ENCODE data around the gene FXYD1.
"Not testable (repeated sequence)": the region's sequence is repeated elsewhere in the genome, so short reads cannot be mapped to it uniquely, and the experiment has no call there.

FXYD1 gene

DNA sequence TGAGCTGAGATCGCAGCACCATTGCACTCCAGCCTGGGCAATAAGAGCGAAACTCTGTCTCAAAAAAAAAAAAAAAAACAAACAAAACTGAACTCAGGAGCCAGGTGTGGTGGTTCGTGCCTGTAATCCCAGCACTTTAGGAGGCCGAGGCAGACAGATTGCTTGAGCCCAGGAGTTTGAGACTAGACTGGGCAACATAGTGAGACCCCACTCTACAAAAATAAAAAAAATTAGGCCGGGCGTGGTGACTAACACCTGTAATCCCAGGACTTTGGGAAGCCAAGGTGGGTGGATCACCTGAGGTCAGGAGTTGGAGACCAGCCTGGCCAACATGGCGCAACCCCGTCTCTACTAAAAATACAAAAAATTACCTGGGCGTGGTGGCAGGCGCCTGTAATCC lies 36.7 kb upstream of the FXYD1 start:
- H3K4me3 Mint-ChIP-seq, H3K4me1 Mint-ChIP-seq, H3K27ac Mint-ChIP-seq, H3K36me3 Mint-ChIP-seq, H3K27me3 Mint-ChIP-seq, DNase-seq, CTCF ChIA-PET, H3K9me3 Mint-ChIP-seq: not testable (repeated sequence)

DNA sequence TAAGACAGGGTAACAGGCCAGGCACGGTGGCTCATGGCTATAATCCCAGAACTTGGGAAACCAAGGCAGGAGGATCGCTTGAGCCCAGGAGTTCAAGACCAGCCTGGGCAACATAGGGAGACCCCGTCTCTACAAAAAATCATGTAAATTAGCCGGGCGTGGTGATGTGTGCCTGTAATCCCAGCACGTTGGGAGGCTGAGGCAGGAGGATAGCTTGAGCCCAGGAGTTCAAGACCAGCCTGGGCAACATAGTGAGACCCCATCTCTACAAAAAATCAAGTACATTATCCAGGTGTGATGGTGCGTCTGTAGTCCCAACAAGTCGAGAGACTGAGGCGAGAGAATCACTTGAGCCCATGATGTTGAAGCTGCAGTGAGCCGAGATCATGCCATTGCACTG lies 35.0 kb upstream of the FXYD1 start:
- H3K27ac Mint-ChIP-seq, H3K4me3 Mint-ChIP-seq, H3K27me3 Mint-ChIP-seq, CTCF ChIA-PET, DNase-seq, H3K36me3 Mint-ChIP-seq, H3K4me1 Mint-ChIP-seq: not testable (repeated sequence)
- H3K9me3 Mint-ChIP-seq: peaks cover 12% of the 10 kb centered on the region

- no peaks in the 10 kb centered on the region for H3K36me3 Mint-ChIP-seq
- no peak overlapping the region for H3K4me3 Mint-ChIP-seq
- DNase-seq: no peak
- CTCF ChIA-PET: no interaction called here
- no peak overlapping the region for H3K27ac Mint-ChIP-seq
- H3K9me3 Mint-ChIP-seq: peaks cover 12% of the 10 kb centered on the region
- H3K27me3 Mint-ChIP-seq: peaks cover 6% of the 10 kb centered on the region
- H3K4me1 Mint-ChIP-seq: no peaks in the 10 kb centered on the region
Measured at GRCh38 chr19:35104361-35104760, 34.3 kb upstream of the FXYD1 start.

DNA sequence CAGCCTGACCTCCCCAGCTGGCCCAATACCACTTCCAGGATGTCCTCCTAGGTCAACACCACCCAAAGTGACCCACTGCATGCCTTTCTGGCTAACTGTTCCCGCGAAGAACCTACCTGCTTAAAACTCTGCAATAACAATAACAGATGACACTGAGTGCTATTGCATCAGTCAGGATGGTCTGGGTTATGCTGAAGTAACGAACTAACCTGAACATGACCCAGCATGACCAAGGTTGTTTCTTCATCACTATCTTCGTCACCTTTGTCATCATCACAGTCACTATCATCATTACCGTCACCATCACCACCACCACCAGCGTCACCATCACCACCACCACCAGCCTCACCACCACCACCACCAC lies 33.6 kb upstream of the FXYD1 start:
- H3K9me3 Mint-ChIP-seq: peaks cover 12% of the 10 kb centered on the region
- DNase-seq: no peak
- CTCF ChIA-PET: no interaction called here
- H3K27ac Mint-ChIP-seq: no peak overlapping the region
- no peaks in the 10 kb centered on the region for H3K36me3 Mint-ChIP-seq
- no peaks in the 10 kb centered on the region for H3K4me1 Mint-ChIP-seq
- peaks cover 12% of the 10 kb centered on the region for H3K27me3 Mint-ChIP-seq
- H3K4me3 Mint-ChIP-seq: no peak overlapping the region

DNA sequence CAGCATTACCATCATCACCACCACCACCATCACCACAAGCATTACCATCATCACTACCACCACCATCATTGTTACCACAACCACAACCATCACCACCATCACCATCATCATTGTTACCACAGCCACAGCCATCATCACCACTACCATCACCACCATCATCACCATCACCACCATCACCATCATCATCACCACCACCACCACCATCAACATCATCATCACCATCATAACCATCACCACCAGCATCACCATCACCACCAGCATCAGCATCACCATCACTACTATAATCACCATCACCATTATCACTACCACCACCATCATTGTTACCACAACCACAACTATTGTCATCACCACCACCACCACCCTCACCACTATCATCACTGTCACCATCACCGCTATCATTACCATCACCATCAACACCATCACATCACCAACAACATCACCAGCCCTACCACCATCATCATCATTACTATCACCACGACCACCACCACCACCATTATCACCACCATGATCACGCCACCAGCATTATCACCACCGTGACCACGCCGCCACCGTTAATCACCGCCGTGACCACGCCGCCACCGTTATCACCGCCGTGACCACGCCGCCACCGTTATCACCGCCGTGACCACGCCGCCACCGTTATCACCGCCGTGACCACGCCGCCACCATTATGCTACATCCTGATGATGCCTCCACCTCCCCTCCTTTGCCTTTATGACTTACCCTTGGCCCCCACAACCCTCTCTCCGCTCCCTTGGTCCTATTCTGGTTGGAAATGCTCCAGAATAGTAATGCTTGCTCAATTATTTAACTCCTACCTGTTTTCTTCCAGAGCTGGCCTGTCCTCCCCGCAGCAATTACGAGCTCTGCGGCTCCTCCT lies 33.0 kb upstream of the FXYD1 start:
- H3K27ac Mint-ChIP-seq: peak overlapping the region; percentile 64
- DNase-seq: no peak
- CTCF ChIA-PET: interaction anchor here (1.2 kb wide), 1 partner anchor 19 kb away, joined by 3 read pairs; no protein-coding TSS in a partner anchor
- H3K36me3 Mint-ChIP-seq: no peaks in the 10 kb centered on the region
- H3K4me3 Mint-ChIP-seq: no peak overlapping the region
- H3K27me3 Mint-ChIP-seq: peaks cover 12% of the 10 kb centered on the region
- H3K9me3 Mint-ChIP-seq: peaks cover 12% of the 10 kb centered on the region
- no peaks in the 10 kb centered on the region for H3K4me1 Mint-ChIP-seq

DNA sequence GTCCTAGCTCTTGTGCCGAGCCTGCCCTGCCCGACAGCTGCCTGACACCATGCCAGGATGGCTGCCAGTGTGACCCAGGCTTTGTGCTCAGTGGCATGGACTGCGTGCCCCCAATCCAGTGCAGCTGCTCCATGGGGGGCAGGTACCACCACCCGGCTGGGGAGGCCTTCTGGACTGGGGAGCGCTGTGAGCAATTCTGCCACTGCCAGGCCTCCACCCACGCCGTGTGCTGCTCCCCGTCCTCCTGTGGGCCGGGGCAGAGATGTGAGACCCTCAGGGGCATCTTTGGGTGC lies 32.4 kb upstream of the FXYD1 start:
- Mint-ChIP-seq H3K27ac (peak overlapping the region; percentile 64), H3K4me1 (no peaks in the 10 kb centered on the region), H3K9me3 (peaks cover 12% of the 10 kb centered on the region), H3K4me3 (no peak overlapping the region), H3K36me3 (no peaks in the 10 kb centered on the region), H3K27me3 (peaks cover 12% of the 10 kb centered on the region)
- no peak for DNase-seq
- CTCF ChIA-PET: interaction anchor here (1.2 kb wide), 2 partner anchors 20 to 31 kb away, joined by 3 read pairs; no protein-coding TSS in a partner anchor

GRCh38 chr19:35106898-35107541 lies 31.6 kb upstream of the FXYD1 start:
- CTCF ChIA-PET: interaction anchor here (1.2 kb wide), 2 partner anchors 20 to 30 kb away, joined by 3 read pairs; no protein-coding TSS in a partner anchor
- H3K36me3 Mint-ChIP-seq: no peaks in the 10 kb centered on the region

GRCh38 chr19:35107545-35107944 lies 31.1 kb upstream of the FXYD1 start:
- Mint-ChIP-seq H3K36me3 (no peaks in the 10 kb centered on the region), H3K4me3 (no peak overlapping the region), H3K27ac (no peak overlapping the region), H3K4me1 (no peaks in the 10 kb centered on the region), H3K27me3 (peaks cover 12% of the 10 kb centered on the region), H3K9me3 (peaks cover 12% of the 10 kb centered on the region)
- CTCF ChIA-PET: interaction anchor here (1.2 kb wide), 1 partner anchor 30 kb away, joined by 3 read pairs; no protein-coding TSS in a partner anchor
- no peak for DNase-seq

More at GRCh38 chr19:35106898-35107541, 31.6 kb upstream of the FXYD1 start:
- peaks cover 12% of the 10 kb centered on the region for H3K9me3 Mint-ChIP-seq
- peaks cover 12% of the 10 kb centered on the region for H3K27me3 Mint-ChIP-seq
- H3K27ac Mint-ChIP-seq: no peak overlapping the region
- DNase-seq: no peak
- H3K4me1 Mint-ChIP-seq: no peaks in the 10 kb centered on the region
- H3K4me3 Mint-ChIP-seq: no peak overlapping the region

DNA sequence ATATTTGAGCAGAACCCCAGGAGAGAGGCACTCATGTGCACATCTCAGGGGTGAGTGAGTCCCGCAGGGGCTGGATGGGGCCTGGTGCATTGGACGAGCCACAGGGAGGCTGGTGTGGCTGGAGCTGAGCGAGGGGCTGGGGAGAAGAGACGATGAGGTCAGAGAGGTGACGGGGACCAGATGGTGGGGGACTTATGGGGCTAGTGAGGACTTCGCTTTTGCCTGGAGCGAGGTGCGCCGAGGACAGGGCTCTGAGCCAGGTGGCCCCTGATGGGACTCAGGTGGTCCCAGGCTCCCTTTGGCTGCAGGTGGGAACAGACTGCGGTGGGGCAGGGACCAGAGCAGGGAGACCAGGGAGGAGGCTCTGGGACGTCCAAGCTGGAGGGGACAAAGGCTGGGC lies 29.9 kb upstream of the FXYD1 start:
- CTCF ChIA-PET: no interaction called here
- Mint-ChIP-seq H3K4me3 (no peak overlapping the region), H3K27me3 (peaks cover 15% of the 10 kb centered on the region), H3K9me3 (peaks cover 12% of the 10 kb centered on the region), H3K27ac (no peak overlapping the region), H3K36me3 (no peaks in the 10 kb centered on the region), H3K4me1 (no peaks in the 10 kb centered on the region)
- no peak for DNase-seq

- Mint-ChIP-seq H3K4me3 (no peak overlapping the region), H3K27ac (no peak overlapping the region), H3K36me3 (no peaks in the 10 kb centered on the region), H3K27me3 (peaks cover 18% of the 10 kb centered on the region), H3K4me1 (peaks cover 2% of the 10 kb centered on the region), H3K9me3 (peaks cover 12% of the 10 kb centered on the region)
- CTCF ChIA-PET: no interaction called here
- no peak for DNase-seq
Measured at GRCh38 chr19:35109395-35110112, 29.1 kb upstream of the FXYD1 start.

DNA sequence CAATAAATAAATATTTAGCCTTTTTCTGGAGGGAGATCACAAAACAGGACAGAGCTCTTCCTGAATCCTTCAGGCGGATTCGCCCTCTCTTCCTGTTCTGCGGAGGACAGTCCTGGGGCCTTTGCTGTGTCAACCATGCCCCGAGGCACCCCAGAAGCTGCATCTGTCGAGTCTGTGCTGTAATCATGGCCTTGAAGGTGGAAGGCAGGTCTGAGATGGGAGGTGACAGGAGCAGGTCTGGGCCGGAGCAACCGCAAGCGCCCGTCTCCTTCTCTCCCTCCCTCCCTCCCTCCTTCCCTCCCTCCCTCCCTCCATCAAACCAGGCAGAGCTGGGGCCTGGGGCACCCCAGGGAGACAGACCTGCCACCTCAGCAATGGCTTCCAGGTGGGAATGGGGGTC lies 27.6 kb upstream of the FXYD1 start:
- CTCF ChIA-PET: interaction anchor here (1.0 kb wide), 1 partner anchor 8 kb away, joined by 3 read pairs; no protein-coding TSS in a partner anchor
- DNase-seq: no peak
- Mint-ChIP-seq H3K4me1 (peaks cover 9% of the 10 kb centered on the region), H3K27me3 (peaks cover 26% of the 10 kb centered on the region), H3K4me3 (no peak overlapping the region), H3K9me3 (peaks cover 11% of the 10 kb centered on the region), H3K27ac (no peak overlapping the region), H3K36me3 (no peaks in the 10 kb centered on the region)

DNA sequence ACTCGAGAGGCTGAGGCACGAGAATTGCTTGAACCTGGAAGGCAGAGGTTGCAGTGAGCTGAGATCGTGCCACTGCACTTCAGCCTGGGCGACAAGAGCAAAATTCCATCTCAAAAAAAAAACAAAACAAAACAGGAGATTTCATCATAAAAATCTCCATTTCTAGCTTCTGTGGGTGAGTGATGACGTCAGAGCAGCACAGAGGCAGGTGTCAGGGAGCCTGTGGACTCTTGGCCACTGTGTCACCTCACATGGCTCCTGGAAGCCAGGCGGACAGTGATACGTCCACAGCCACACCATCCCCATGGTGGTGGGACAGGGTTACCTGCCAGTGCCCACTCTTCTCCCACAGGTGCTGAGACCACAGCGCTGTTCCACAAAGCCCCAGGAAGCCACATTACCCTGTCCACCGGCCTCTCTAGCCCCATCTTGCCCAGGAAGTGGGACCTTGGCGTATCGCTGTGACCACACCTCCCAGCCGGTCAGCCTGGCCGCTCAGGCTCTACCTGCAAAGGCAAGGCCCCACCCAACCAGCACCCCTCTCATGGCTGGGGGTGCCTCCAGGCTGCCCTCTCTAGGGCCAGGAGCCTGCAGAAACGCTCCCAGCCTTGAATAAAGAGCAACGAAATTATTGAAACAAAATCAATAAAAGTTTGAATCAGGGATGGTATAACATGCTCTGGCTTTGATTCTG lies 25.5 kb upstream of the FXYD1 start:
- no peak overlapping the region for H3K27ac Mint-ChIP-seq
- H3K4me1 Mint-ChIP-seq: peaks cover 9% of the 10 kb centered on the region
- DNase-seq: no peak
- H3K9me3 Mint-ChIP-seq: no peaks in the 10 kb centered on the region
- H3K27me3 Mint-ChIP-seq: peaks cover 38% of the 10 kb centered on the region
- H3K36me3 Mint-ChIP-seq: no peaks in the 10 kb centered on the region
- CTCF ChIA-PET: no interaction called here
- no peak overlapping the region for H3K4me3 Mint-ChIP-seq

- CTCF ChIA-PET: interaction anchor here (0.6 to 3.9 kb wide), 5 partner anchors 10 to 141 kb away, joined by 3 to 24 read pairs (median 7); partner anchors contain the start of gene LGI4
Measured at GRCh38 chr19:35114353-35115176, 24.1 kb upstream of the FXYD1 start.

More at GRCh38 chr19:35114353-35115176, 24.1 kb upstream of the FXYD1 start:
- Mint-ChIP-seq H3K27ac (peak overlapping the region; percentile 24), H3K27me3 (peaks cover 31% of the 10 kb centered on the region), H3K4me3 (no peak overlapping the region), H3K9me3 (no peaks in the 10 kb centered on the region), H3K4me1 (peaks cover 9% of the 10 kb centered on the region), H3K36me3 (no peaks in the 10 kb centered on the region)
- peak; percentile 77 for DNase-seq
